ENCODE data around the gene NEK2.

NEK2 gene

DNA sequence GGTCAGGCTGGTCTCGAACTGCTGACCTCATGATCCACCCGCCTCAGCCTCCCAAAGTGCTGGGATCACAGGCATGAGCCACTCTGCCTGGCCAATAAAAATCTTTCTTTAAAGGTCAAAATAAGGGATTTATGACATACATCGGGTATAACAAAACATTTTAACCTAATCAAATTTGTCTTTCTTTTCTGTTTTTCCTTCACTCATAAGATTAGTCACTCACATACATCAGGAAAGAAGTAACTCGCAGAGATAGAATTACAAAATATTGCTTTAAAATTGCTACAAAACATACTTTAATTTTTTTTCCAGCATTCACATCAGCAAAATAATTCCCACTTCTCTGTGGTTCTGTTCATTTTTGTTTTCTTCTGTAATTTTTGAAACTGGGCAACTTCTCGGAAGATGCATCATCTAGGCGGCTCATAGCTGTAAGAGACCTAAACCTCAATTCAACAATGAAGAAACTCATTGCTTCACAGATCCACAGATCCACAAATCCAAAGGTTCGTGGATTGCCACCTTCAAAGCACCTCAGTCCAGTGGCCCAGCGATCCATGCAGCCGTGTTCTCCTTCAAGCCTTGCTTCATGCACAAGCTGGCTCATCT lies 39.7 kb downstream of the NEK2 start:
- DNase-seq (ENCODE audit: low spot score): no peak
- in situ Hi-C loops (cut with MboI; ENCODE audit: low sequenced_read_pairs, unreplicated experiment): no loop called here
- TF ChIP-seq, protein P1, sequence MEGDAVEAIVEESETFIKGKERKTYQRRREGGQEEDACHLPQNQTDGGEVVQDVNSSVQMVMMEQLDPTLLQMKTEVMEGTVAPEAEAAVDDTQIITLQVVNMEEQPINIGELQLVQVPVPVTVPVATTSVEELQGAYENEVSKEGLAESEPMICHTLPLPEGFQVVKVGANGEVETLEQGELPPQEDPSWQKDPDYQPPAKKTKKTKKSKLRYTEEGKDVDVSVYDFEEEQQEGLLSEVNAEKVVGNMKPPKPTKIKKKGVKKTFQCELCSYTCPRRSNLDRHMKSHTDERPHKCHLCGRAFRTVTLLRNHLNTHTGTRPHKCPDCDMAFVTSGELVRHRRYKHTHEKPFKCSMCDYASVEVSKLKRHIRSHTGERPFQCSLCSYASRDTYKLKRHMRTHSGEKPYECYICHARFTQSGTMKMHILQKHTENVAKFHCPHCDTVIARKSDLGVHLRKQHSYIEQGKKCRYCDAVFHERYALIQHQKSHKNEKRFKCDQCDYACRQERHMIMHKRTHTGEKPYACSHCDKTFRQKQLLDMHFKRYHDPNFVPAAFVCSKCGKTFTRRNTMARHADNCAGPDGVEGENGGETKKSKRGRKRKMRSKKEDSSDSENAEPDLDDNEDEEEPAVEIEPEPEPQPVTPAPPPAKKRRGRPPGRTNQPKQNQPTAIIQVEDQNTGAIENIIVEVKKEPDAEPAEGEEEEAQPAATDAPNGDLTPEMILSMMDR (IDR thresholded peaks at IDR 0.05; ENCODE audit: borderline replicate concordance, control extremely low read depth, extremely low read depth, insufficient read depth, missing control alignments): no peak

DNA sequence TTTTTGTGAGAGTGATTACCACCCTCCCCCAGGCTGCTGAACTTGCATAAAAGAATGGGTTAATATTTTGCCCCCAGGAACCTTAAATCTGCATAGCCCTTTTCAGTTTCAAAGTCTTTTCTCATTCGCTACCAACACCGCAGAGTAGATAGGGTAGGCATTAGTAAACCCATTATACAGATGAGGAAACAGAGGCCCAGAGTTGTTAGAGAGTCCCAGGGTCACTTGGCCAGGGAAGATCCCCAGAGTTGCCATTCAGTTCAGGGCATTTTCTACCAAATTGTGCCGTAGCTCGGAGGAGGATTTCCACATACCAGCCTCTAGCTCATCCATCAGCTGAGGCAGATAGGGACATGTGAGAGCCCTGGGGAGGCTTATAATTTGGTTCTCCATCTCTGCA lies 40.5 kb downstream of the NEK2 start:
- in situ Hi-C loops (cut with MboI; ENCODE audit: low sequenced_read_pairs, unreplicated experiment): no loop called here
- TF ChIP-seq, protein P1 (IDR thresholded peaks at IDR 0.05; ENCODE audit: borderline replicate concordance, control extremely low read depth, extremely low read depth, insufficient read depth, missing control alignments): no peak

DNA sequence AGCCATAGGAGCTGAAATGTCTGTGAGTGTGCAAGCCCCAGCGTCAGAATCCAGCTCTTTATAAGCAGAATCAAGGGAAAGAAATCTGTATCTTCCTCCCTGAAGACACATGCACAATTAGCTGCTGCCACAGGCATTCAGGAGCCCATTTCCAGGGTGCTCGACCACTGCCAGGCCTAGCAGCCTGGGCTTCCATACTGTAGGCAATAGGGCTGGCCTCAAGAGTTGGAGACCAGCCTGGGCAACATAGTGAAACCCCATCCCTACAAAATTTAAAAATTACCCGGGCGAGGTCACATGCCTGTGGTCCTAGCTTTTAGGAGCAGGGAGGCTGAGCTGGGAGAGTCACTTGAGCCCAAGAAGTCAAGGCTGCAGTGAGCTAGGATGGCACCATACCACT lies 41.0 kb downstream of the NEK2 start:
- TF ChIP-seq, protein P1 (IDR thresholded peaks at IDR 0.05; ENCODE audit: borderline replicate concordance, control extremely low read depth, extremely low read depth, insufficient read depth, missing control alignments): no peak
- in situ Hi-C loops (cut with MboI; ENCODE audit: low sequenced_read_pairs, unreplicated experiment): no loop called here
- DNase-seq (ENCODE audit: low spot score): no peak

More for the DNA sequence above, 40.5 kb downstream of the NEK2 start:
- no peak for DNase-seq (ENCODE audit: low spot score)

DNA sequence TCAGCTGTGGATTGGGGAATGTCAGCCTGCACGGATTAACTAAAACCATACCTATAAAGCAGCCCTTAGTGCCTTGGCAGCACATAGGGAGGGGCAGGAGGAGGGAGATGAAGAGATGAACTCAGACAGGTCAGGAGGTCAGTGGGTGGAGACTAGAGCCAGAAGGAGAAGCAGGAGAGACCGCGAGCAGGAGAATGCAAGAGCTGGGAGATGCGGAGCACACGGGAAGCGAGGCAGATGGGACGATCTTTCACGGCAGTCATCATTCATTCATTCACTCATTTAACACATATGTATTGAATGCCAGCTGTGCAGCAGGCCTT lies 41.9 kb downstream of the NEK2 start:
- in situ Hi-C loops (cut with MboI; ENCODE audit: low sequenced_read_pairs, unreplicated experiment): no loop called here
- no peak for DNase-seq (ENCODE audit: low spot score)

DNA sequence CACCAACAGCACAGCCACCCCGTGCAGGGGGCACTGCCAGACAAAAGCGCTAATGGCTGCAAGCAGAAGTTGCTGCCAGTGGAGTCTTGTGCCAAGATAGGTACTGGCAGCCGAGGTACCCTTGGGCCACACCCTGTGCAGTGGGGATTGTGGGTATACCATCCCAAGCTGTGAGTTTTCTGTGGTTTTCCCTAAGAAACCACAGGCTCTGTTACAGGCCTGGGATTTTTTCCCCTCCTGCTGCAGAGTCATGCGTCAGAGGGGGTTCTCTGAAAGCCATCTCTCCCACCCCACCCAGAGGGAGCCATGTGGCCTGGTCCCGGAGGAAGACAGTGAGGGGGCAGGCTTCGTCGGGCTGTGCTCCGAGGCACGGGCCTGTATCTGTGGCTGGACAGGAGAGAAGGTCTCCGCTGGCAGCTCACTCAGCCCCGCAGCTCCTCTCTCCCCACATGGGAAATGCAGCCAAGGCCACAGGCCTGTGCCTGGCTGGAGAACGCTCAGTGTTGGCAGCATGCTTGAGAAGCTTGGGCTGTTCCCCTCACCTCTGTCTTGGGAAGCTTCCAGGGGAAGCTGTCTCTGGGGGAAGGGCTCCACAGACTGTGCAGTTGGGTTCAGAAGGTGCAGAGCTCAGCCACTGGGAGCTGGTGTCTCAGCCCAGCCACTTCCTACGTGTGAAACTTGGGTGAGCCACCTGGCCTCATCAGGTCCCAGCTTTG lies 42.5 kb downstream of the NEK2 start:
- in situ Hi-C loops (cut with MboI; ENCODE audit: low sequenced_read_pairs, unreplicated experiment): no loop called here
- DNase-seq (ENCODE audit: low spot score): no peak
- TF ChIP-seq, protein P1 (IDR thresholded peaks at IDR 0.05; ENCODE audit: borderline replicate concordance, control extremely low read depth, extremely low read depth, insufficient read depth, missing control alignments): no peak

More for the DNA sequence above, 41.9 kb downstream of the NEK2 start:
- TF ChIP-seq, protein P1 (IDR thresholded peaks at IDR 0.05; ENCODE audit: borderline replicate concordance, control extremely low read depth, extremely low read depth, insufficient read depth, missing control alignments): no peak

DNA sequence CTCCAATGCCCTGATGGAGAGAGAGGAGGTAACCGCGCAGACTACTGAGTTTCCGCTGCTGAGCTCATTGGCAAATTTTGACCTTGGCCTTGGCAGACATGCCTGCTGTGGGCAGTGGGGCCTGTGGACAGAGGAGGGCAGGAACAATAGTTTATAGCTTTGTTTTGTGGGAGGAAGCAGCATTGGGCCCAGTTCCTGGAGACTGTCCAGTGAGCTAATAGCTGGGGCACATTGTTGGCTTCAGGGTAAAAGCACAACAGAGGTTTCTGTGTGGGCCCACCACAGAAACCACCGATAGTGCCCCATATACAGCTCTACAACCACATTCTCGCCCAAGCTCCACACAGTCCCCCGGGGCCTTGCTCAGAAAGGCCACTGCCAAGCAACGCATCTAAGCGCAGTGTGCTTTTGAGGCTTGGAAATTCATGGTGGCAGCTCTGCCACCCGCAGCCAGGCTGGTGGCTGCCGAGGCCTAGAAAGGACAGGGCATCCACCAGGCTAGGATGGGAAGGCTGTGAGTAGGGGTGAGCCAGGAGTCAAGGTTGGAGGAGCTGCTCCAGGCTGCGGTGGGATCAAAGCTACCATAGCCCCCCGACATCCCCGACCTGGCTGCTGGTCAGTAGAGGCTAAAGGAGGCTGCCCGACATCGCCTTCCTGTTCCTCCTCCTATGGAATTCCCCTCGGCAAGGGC lies 43.2 kb downstream of the NEK2 start:
- in situ Hi-C loops (cut with MboI; ENCODE audit: low sequenced_read_pairs, unreplicated experiment): no loop called here
- TF ChIP-seq, protein P1 (IDR thresholded peaks at IDR 0.05; ENCODE audit: borderline replicate concordance, control extremely low read depth, extremely low read depth, insufficient read depth, missing control alignments): no peak
- DNase-seq (ENCODE audit: low spot score): no peak

All from GM13976 (cell line).